Measurements from ENCODE around the gene PODXL2.

Gene PODXL2

DNA sequence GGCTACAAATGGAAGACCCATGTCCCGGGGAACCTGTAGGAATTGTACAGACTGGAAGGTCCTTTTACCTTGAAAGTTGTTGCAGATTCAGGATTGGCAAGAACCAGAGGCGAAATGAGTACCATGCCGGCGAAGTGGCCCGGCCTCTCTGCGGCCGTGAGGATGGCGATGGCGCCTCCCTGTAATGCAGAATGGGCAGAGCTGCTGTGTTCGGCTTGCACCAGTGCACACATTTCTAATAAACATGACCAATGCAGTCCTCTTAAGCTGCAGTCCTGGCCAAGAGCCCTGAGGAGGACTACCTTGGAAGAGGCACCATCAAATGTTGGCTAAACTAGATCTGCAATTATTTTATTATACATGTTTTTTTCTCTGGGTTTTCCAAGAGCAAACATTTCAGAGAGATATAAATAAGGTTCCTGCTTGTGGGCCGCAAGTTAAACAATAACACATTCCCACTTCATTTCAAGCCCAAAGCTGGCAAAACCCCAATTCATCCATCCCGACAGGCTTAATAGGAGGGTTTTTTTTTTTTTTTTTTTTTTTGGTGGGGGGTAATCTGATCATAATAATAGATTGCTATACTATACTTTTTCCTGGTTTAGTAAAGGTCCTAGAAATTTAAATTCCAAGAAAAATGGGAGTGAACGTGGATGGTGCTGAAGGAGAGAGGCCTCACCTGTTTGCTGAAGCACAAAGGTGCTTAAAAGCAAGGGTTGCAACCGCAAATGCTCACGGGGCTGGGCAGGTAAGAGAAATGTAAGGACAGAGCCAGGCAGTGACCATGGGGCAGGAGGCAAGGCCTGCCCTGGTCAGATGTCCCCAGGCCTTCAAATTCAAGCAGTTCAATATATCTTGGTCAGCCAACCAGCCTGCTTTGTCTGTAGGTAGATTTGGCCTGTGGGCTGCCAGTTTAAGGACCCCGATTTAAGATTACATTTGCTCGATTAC lies 92.3 kb downstream of the PODXL2 start:
- Histone ChIP-seq H3K79me2 (ENCODE audit: insufficient read depth, low read depth) (no peaks in the 10 kb centered on the region), H3K36me3 (ENCODE audit: insufficient read depth) (no peaks in the 10 kb centered on the region), H3K4me2 (no peak overlapping the region), H3K27ac (no peak overlapping the region), H3K4me1 (ENCODE audit: low read depth, poor library complexity, severe bottlenecking) (peaks cover 31% of the 10 kb centered on the region), H3K9ac (no peak overlapping the region), H3K27me3 (ENCODE audit: insufficient read depth, low read depth) (no peaks in the 10 kb centered on the region), H4K20me1 (ENCODE audit: insufficient read depth) (no peaks in the 10 kb centered on the region), H3K4me3 (IDR thresholded peaks at IDR 0.05; ENCODE audit: insufficient read depth, low read depth, low read length) (no peak overlapping the region), H2AFZ (ENCODE audit: low read depth) (no peak overlapping the region)
- TF ChIP-seq, protein P1, sequence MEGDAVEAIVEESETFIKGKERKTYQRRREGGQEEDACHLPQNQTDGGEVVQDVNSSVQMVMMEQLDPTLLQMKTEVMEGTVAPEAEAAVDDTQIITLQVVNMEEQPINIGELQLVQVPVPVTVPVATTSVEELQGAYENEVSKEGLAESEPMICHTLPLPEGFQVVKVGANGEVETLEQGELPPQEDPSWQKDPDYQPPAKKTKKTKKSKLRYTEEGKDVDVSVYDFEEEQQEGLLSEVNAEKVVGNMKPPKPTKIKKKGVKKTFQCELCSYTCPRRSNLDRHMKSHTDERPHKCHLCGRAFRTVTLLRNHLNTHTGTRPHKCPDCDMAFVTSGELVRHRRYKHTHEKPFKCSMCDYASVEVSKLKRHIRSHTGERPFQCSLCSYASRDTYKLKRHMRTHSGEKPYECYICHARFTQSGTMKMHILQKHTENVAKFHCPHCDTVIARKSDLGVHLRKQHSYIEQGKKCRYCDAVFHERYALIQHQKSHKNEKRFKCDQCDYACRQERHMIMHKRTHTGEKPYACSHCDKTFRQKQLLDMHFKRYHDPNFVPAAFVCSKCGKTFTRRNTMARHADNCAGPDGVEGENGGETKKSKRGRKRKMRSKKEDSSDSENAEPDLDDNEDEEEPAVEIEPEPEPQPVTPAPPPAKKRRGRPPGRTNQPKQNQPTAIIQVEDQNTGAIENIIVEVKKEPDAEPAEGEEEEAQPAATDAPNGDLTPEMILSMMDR (conservative IDR thresholded peaks at IDR 0.05; ENCODE audit: low read depth, low read length) = no peak

DNA sequence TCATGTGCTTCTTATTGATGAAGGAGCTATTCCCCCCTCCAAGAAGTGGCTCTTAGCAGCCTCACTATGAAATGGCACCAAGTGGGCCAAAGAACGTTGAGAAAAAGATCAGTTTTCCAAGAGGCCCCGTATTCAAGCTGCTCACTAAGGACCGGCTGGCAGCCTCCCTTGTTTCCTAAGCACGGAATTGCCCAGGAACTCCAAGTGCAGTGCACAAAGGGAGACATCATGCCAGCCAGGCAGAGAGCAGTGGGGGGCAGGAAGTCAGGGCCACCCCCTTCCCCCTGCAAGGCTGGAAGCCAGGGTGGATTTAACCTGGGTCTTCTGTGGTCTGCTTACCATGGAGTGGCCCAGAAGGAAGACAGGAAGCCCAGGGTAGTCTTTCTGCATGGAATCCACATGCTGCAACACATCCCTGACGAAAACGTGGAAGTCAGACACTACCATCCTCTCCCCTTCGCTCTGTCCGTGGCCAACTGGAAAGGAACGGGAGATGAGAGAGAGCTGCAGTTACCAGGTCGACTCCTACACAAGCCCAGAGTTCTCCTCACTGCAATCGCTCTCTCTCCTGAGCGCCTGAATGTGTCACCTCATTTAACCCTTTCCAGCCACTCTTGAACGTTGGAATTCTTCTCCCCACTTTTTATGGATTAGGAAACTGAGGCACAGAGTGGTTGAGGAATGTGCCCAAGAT lies 93.3 kb downstream of the PODXL2 start:
- Histone ChIP-seq H3K27me3 (ENCODE audit: insufficient read depth, low read depth) (no peaks in the 10 kb centered on the region), H3K79me2 (ENCODE audit: insufficient read depth, low read depth) (no peaks in the 10 kb centered on the region), H3K27ac (no peak overlapping the region), H2AFZ (ENCODE audit: low read depth) (no peak overlapping the region), H3K4me1 (ENCODE audit: low read depth, poor library complexity, severe bottlenecking) (peaks cover 21% of the 10 kb centered on the region), H3K9ac (no peak overlapping the region), H3K4me3 (IDR thresholded peaks at IDR 0.05; ENCODE audit: insufficient read depth, low read depth, low read length) (no peak overlapping the region), H3K36me3 (ENCODE audit: insufficient read depth) (no peaks in the 10 kb centered on the region), H3K4me2 (no peak overlapping the region), H4K20me1 (ENCODE audit: insufficient read depth) (no peaks in the 10 kb centered on the region)
- TF ChIP-seq, protein P1 (conservative IDR thresholded peaks at IDR 0.05; ENCODE audit: low read depth, low read length) = no peak
